GM18526 (cell line): Measurements from ENCODE around the gene SMIM41.
A peak's percentile ranks its signal among the peaks of the same experiment; 100 is the strongest.

Experiments used
- POLR2A ChIP-seq: IDR thresholded peaks from 3 replicates; pipeline ENCODE4 v1.6.1; 2011; ENCODE audit not compliant: insufficient read length; ENCODE audit errors: extremely low read depth

SMIM41 gene

DNA sequence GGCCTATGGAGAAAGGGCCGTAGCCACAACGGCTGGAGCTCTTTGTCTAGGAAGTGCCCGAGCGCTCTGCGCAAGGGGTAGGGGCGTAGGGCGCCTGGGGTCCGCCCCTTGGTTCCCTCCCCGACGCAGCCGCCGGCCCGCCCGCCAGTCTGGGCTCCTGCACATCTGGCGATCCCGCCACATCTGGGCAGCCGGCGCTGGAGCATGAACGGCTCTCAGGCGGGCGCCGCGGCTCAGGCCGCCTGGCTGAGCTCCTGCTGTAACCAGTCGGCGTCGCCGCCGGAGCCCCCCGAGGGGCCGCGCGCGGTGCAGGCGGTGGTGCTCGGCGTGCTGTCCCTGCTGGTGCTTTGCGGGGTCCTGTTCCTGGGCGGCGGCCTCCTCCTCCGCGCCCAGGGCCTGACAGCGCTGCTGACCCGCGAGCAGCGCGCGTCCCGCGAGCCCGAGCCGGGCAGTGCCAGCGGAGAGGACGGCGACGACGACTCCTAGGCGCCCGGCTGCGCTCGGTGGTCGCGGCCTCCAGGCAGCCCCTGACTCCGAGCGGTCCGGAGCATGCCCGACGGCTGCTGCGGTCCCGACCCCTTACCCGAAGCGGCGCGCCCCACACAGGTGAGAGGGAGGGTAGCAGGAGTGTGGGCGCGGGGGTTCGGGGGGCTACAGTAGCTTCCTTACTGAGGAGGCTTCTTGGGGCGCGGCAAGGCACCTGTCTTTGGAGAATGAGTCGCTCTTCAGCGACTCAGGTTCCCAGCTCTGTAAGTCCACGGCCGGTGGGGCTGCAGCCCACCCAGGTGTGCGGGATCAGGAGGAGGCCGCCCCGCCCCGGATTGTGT lies at the start of gene SMIM41:
TSS of gene SMIM41 (plus strand) at position 129 of the 827 bp plus-strand sequence. CDS start at position 205, 76 bp downstream.
- no peak for TF ChIP-seq POLR2A

GRCh38 chr12:52032446-52032803 lies 47.1 kb upstream of the SMIM41 start:
- no peak for TF ChIP-seq POLR2A

DNA sequence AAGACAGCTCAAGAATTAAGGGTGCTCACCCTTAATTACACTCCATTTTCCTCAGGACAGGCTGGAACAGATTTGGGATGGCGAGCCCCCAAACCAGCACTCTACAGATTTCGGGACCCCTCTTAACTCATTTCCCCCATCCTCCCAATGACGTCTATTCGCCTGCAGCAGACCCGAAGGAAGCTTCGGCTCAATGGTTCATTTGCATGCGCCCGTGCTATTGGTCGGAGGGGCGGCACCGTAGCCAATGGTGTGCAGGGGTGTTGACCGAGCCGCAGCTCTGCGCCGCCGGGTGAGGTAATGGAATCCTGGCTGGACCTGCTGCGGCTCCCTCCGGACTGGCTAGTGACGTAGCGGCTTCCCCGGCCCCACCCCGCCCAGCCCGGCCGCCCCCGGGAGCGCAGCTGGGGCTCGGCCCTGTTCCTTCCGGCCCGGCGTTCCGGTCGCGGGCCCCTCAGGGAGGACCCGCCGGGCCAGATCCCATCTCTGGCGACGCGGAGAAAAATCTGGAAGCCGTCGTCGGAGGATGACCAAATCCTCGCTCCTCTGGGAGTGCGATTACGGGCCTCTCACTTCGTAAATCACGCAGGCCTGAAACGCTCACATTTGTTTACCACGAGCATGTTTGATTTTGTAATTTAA lies 46.6 kb upstream of the SMIM41 start:
- peak; percentile 53 for TF ChIP-seq POLR2A

- TF ChIP-seq POLR2A: no peak
Measured at GRCh38 chr12:52033446-52034140, 45.9 kb upstream of the SMIM41 start.

DNA sequence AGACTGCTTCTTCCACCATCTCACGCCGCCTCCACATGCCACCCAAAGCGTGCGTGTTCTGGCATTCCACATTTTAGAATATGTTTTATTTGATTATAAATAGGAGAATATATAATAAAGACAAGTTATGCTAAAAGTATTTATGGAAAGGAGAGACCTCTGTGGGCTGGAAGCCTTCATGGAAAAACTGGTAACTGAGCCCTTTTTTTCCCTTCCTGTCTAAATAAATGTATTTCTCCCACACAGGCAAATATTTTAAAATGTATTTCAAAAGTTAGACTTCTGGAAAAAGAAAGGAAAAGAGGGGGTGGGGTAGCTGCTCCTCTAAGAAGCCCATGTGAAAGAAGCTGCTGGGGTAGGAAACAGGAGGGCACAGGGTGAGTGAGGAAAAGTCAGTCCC lies 44.3 kb upstream of the SMIM41 start:
- no peak for TF ChIP-seq POLR2A

- no peak for TF ChIP-seq POLR2A
Measured at GRCh38 chr12:52035926-52036325, 43.6 kb upstream of the SMIM41 start.

DNA sequence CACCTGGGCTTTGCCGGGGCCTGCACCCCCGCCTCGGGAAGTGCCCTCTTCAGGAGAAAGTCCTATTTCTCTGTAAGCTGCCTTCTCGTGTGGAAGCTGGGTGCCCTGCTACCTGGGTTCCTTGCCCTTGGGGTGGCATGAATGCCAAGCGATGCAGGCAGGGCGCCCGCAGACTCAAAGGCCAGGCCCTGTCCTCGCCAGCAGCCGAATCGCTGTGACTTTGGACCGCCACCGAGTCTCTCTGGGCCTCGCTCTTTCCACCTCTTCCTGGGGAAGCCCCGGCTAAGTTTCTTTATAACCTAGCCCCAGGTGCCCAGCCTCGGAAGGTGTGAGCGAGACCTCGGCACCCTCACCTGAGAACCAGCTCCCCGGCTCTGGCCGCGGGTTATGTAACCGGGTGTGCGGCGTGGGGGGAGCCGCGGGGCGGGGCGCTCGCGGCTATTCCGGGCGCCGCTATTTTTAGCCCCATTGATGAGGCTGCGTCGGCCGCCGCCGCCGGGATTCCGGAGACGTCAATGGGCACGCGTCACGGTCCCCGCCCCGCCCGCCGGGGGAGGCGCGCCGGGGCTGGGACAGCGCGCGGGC lies 42.8 kb upstream of the SMIM41 start:
- peak; percentile 26 for TF ChIP-seq POLR2A

- TF ChIP-seq POLR2A: no peak
Measured at GRCh38 chr12:52037248-52037861, 42.1 kb upstream of the SMIM41 start.

- TF ChIP-seq POLR2A: no peak
Measured at GRCh38 chr12:52038447-52038846, 41.1 kb upstream of the SMIM41 start.

DNA sequence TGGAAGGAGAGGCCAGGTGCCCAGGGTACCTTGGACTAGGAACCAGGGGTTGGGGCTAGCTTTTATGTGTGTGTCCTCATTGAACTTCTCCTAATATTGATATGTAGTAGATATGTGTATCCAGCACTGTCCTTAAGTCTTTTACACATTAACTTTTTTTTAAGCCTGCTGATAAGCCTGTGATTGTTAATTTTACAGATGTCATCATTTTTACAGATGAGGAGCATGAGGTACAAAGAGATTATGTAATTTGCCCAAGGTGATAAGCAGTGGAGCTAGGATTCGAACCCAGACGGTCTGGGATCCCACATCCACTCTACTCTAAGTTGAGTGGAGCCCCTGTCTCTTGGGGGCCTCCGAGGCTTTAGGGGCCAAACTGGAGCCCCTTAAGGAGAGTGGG lies 38.5 kb upstream of the SMIM41 start:
- TF ChIP-seq POLR2A: no peak

- no peak for TF ChIP-seq POLR2A
Measured at GRCh38 chr12:52041695-52042123, 37.8 kb upstream of the SMIM41 start.

- TF ChIP-seq POLR2A: no peak
Measured at GRCh38 chr12:52042706-52043385, 36.7 kb upstream of the SMIM41 start.

DNA sequence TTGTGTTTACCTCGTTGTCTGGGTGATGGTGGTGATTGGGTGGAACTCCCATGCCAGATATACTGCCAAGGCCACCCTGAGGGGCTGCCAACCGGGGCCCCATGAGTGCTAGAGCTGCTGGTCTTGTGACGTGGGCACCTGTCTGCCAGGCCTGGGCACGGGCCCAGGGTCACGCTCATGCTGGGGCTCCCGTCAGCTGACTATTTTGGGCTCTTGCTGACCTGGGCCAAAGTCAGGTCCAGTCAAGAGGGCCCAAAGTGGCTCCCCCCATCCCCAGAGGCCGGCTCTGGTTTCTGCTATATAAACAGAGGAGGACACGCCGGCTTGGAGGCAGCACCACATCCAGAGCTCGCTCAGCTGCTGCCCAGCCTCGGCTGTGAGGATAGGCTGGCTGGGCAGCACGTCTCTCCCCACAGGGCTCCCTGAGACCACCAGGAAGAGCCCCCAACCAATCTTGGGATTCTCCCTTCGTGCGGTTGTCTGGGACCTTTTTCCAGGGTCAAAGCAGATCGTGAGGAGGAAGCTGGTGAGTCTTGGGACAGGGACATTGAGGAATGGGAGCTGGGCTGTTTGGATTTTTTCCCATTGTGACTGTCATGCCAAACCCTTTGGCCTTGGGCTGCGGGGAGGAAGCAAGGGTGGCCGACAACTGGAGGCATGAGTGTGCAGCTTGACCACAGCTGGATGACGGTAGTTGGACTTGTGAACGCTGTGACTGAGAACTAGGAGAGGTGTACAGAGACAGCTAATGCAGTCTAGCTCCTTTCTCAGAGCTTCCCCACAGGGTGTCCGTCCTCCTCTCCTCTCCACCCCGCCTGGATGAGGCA lies 35.9 kb upstream of the SMIM41 start:
- no peak for TF ChIP-seq POLR2A
